ENCODE measurements around the gene DNAJC5. TPM values are rescaled to one million over a fixed set of nuclear protein-coding genes. Genes with fewer than 3 reads are reported as not detected.

The DNAJC5 gene
- total RNA-seq, 4 donors from 2014 or later = 41.3 to 137 (median 113) TPM

GRCh38 chr20:63900413-63900812, 5.5 kb downstream of the DNAJC5 start:
- Histone ChIP-seq H3K4me1 (peaks cover 3 to 59% (median 15%) of the 10 kb centered on the region in 4 donors), H3K27ac (peak overlapping the region in 1 of 4 donors; percentile 14), H3K4me3 (no peak overlapping the region), H3K27me3 (no peaks in the 10 kb centered on the region), H3K36me3 (peaks cover 0 to 6% (median 0%) of the 10 kb centered on the region in 3 donors), H3K9me3 (no peaks in the 10 kb centered on the region)
- DNase-seq = no peak
- TF ChIP-seq CTCF (IDR thresholded peaks at IDR 0.05) (no peak), POLR2A (IDR thresholded peaks at IDR 0.05) (no peak)

GRCh38 chr20:63903796-63904561, 9.1 kb downstream of the DNAJC5 start:
- DNase-seq = no peak
- Histone ChIP-seq H3K27ac (peak overlapping the region in 1 of 4 donors; percentile 35), H3K4me1 (peaks cover 0 to 52% (median 12%) of the 10 kb centered on the region in 4 donors), H3K27me3 (no peaks in the 10 kb centered on the region), H3K9me3 (no peaks in the 10 kb centered on the region), H3K36me3 (peaks cover 0 to 6% (median 0%) of the 10 kb centered on the region in 3 donors), H3K4me3 (no peak overlapping the region)
- no peak for TF ChIP-seq POLR2A (IDR thresholded peaks at IDR 0.05)
- TF ChIP-seq CTCF (IDR thresholded peaks at IDR 0.05) = no peak

- Histone ChIP-seq H3K27me3 (no peaks in the 10 kb centered on the region), H3K36me3 (no peaks in the 10 kb centered on the region), H3K9me3 (no peaks in the 10 kb centered on the region), H3K4me1 (peaks cover 0 to 70% (median 16%) of the 10 kb centered on the region in 4 donors), H3K27ac (peak overlapping the region in 3 of 4 donors; percentile 44 to 88 (median 69)), H3K4me3 (no peak overlapping the region)
- DNase-seq = peak in 2 of 3 donors; percentile 82 to 89
- TF ChIP-seq POLR2A (IDR thresholded peaks at IDR 0.05) (peak in 1 of 2 donors; percentile 75), CTCF (IDR thresholded peaks at IDR 0.05) (no peak)
These were observed 13.2 kb downstream of the DNAJC5 start for GRCh38 chr20:63908008-63908682.

GRCh38 chr20:63911176-63911575, 16.2 kb downstream of the DNAJC5 start:
- Histone ChIP-seq H3K4me3 (no peak overlapping the region), H3K9me3 (peaks cover 0 to 3% (median 0%) of the 10 kb centered on the region in 4 donors), H3K36me3 (no peaks in the 10 kb centered on the region), H3K27ac (peak overlapping the region in 3 of 4 donors; percentile 40 to 81 (median 68)), H3K4me1 (peaks cover 0 to 60% (median 16%) of the 10 kb centered on the region in 4 donors), H3K27me3 (no peaks in the 10 kb centered on the region)
- TF ChIP-seq CTCF (IDR thresholded peaks at IDR 0.05) (no peak), POLR2A (IDR thresholded peaks at IDR 0.05) (peak in 1 of 2 donors; percentile 70)
- DNase-seq = peak in 2 of 3 donors; percentile 79 to 89

GRCh38 chr20:63913768-63914167, 18.8 kb downstream of the DNAJC5 start:
- H3K9me3 ChIP-seq = peaks cover 0 to 5% (median 0%) of the 10 kb centered on the region in 4 donors
- DNase-seq = no peak
- H3K27ac ChIP-seq = peak overlapping the region in 1 of 4 donors; percentile 39
- TF ChIP-seq POLR2A (IDR thresholded peaks at IDR 0.05) (no peak), CTCF (IDR thresholded peaks at IDR 0.05) (no peak)
- peaks cover 0 to 12% (median 0%) of the 10 kb centered on the region in 3 donors for H3K36me3 ChIP-seq
- H3K4me3 ChIP-seq = no peak overlapping the region
- peaks cover 0 to 42% (median 9%) of the 10 kb centered on the region in 4 donors for H3K4me1 ChIP-seq
- no peaks in the 10 kb centered on the region for H3K27me3 ChIP-seq
